Measurements from ENCODE around the gene SNTN. TPM values are rescaled to one million over a fixed set of nuclear protein-coding genes. Genes with fewer than 3 reads are reported as not detected.

Gene SNTN
- total and polyA plus RNA-seq, 9 of the 15 experiments (the other 6 are each of a cell fraction or from before 2014, with no cell fraction given) = not detected

GRCh38 chr3:63631670-63632069, 20.8 kb upstream of the SNTN start (continued):
- TF ChIP-seq ZNF511 (CRISPR knock-in tag; IDR thresholded peaks at IDR 0.05) = no peak
- no peak for TF ChIP-seq MYC (IDR thresholded peaks at IDR 0.05; ENCODE audit: low read depth, low read length)
- no peak for TF ChIP-seq MYC (CRISPR knock-in tag; IDR thresholded peaks at IDR 0.05; ENCODE audit: borderline replicate concordance, low read depth)

GRCh38 chr3:63635186-63635585, 17.3 kb upstream of the SNTN start:
- TF ChIP-seq ZNF165 (CRISPR knock-in tag; IDR thresholded peaks at IDR 0.05; ENCODE audit: borderline replicate concordance) = no peak
- TF ChIP-seq ZNF668 (CRISPR knock-in tag; IDR thresholded peaks at IDR 0.05) = no peak
- TF ChIP-seq EHMT2 (IDR thresholded peaks at IDR 0.05) = no peak
- TF ChIP-seq RNF2 (IDR thresholded peaks at IDR 0.05) = no peak
- no peak for TF ChIP-seq ARHGAP35 (IDR thresholded peaks at IDR 0.05; ENCODE audit: partially characterized antibody)
- TF ChIP-seq SMC3 (conservative IDR thresholded peaks at IDR 0.05; ENCODE audit: insufficient read depth, low read depth, low read length) = no peak
- TF ChIP-seq STAT5B (CRISPR knock-in tag; IDR thresholded peaks at IDR 0.05) = no peak
- TF ChIP-seq STAT6 (CRISPR knock-in tag; IDR thresholded peaks at IDR 0.05) = no peak
- no peak for TF ChIP-seq ZNF589 (CRISPR knock-in tag; IDR thresholded peaks at IDR 0.05; ENCODE audit: low read depth)
- TF ChIP-seq RBM22 (IDR thresholded peaks at IDR 0.05; ENCODE audit: low read depth, low read length, poor library complexity, severe bottlenecking) = no peak
- TF ChIP-seq ZNF707 (CRISPR knock-in tag; conservative IDR thresholded peaks at IDR 0.05) = no peak
- no peak for TF ChIP-seq RBBP5 (IDR thresholded peaks at IDR 0.05; ENCODE audit: borderline replicate concordance, insufficient read depth, low read length, poor library complexity, severe bottlenecking)
- TF ChIP-seq, protein P1, sequence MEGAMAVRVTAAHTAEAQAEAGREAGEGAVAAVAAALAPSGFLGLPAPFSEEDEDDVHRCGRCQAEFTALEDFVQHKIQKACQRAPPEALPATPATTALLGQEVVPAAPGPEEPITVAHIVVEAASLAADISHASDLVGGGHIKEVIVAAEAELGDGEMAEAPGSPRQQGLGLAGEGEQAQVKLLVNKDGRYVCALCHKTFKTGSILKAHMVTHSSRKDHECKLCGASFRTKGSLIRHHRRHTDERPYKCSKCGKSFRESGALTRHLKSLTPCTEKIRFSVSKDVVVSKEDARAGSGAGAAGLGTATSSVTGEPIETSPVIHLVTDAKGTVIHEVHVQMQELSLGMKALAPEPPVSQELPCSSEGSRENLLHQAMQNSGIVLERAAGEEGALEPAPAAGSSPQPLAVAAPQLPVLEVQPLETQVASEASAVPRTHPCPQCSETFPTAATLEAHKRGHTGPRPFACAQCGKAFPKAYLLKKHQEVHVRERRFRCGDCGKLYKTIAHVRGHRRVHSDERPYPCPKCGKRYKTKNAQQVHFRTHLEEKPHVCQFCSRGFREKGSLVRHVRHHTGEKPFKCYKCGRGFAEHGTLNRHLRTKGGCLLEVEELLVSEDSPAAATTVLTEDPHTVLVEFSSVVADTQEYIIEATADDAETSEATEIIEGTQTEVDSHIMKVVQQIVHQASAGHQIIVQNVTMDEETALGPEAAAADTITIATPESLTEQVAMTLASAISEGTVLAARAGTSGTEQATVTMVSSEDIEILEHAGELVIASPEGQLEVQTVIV (CRISPR knock-in tag; IDR thresholded peaks at IDR 0.05; ENCODE audit: borderline replicate concordance) = no peak
- TF ChIP-seq HDAC8 (tag; IDR thresholded peaks at IDR 0.05) = no peak
- Histone ChIP-seq H3K27me3 (ENCODE audit: control insufficient read depth in 2 of 2, insufficient read depth in 2 of 2, low read length in 2 of 2) (no peaks in the 10 kb centered on the region), H3K9me3 (replicated peaks; ENCODE audit: control insufficient read depth, insufficient read depth, low read depth, low read length) (no peaks in the 10 kb centered on the region), H3K4me1 (replicated peaks in 1 of 2; ENCODE audit: control insufficient read depth in 2 of 2, insufficient read depth in 2 of 2, low read length in 2 of 2) (no peaks in the 10 kb centered on the region), H3K79me2 (ENCODE audit: control insufficient read depth, insufficient read depth, low read length) (no peaks in the 10 kb centered on the region), H3K4me3 (no peak overlapping the region), H3K9ac (ENCODE audit: insufficient read depth in 1 of 2, low read depth in 2 of 2, low read length in 2 of 2) (no peak overlapping the region), H3K4me2 (ENCODE audit: insufficient read depth, low read length) (no peak overlapping the region), H3K27ac (ENCODE audit: extremely low read depth, low read depth, low read length) (no peak overlapping the region), H3K9me1 (ENCODE audit: control insufficient read depth, insufficient read depth, low read length) (no peaks in the 10 kb centered on the region), H3K36me3 (ENCODE audit: control insufficient read depth, insufficient read depth, low read length) (no peaks in the 10 kb centered on the region), H4K20me1 (replicated peaks; ENCODE audit: control insufficient read depth, insufficient read depth, low read length) (no peaks in the 10 kb centered on the region), H2AFZ (ENCODE audit: low read depth, low read length) (no peak overlapping the region)
- 0% methylated on average over 3 of the region's 3 CpGs for WGBS (ENCODE audit: insufficient coverage, low coverage, missing lambda C conversion rate)
- DNase-seq (ENCODE audit: extremely low read depth in 1 of 4, low spot score in 3 of 4) = no peak
- FAIRE-seq = no peak
- ChIA-PET CTCF (ENCODE audit: low intra/inter-chr PET ratio) (no interaction called here), POLR2A (no interaction called here)
- intact Hi-C loops (cut with micrococcal nuclease) = no loop called here
- BruUV-seq (replicated peaks) = no TSS peak
- in situ Hi-C loops (cut with MboI) = no loop called here
- no peak for ATAC-seq

Measured in K562 (cell line).